Lung (tissue), 12 donors: ENCODE data around the gene TTLL5. TPM values are rescaled to one million over a fixed set of nuclear protein-coding genes. Genes with fewer than 3 reads are reported as not detected.

Experiments
- ATAC-seq: fragments of 200-7000 bp; cut with Tn5 transposase; one replicate; pipeline ENCODE4 v1.9.1; 2020; ENCODE audit warnings: moderate number of reproducible peaks; ENCODE audit not compliant: insufficient read depth, low FRiP score
- DNase-seq, 3 donors: peaks; one replicate each; pipeline ENCODE4 v3.0.0-alpha.2; 2013 to 2017
- H3K27ac ChIP-seq, 2 donors: one replicate each; pipeline ENCODE4 v1.5.1; 2013; ENCODE audit warnings: mild to moderate bottlenecking in 2 of 2, moderate library complexity in 2 of 2, control low read depth in 1 of 2, inconsistent platforms in 1 of 2, low read depth in 1 of 2, low read length in 1 of 2
- H3K27me3 ChIP-seq, 3 donors: one replicate each; pipeline ENCODE4 v1.5.1; 2013; ENCODE audit warnings: low read length in 2 of 3; ENCODE audit not compliant: control insufficient read depth in 3 of 3, insufficient read depth in 3 of 3
- H3K36me3 ChIP-seq, 4 donors: one replicate each; pipeline ENCODE4 v1.5.1; 2013; ENCODE audit warnings: low read length in 4 of 4, mild to moderate bottlenecking in 1 of 4, moderate library complexity in 1 of 4; ENCODE audit not compliant: control insufficient read depth in 4 of 4, insufficient read depth in 4 of 4
- H3K4me1 ChIP-seq, 5 donors: one replicate each; pipeline ENCODE4 v1.5.1; 2013; ENCODE audit warnings: low read length in 5 of 5, mild to moderate bottlenecking in 2 of 5, moderate library complexity in 1 of 5; ENCODE audit not compliant: control insufficient read depth in 5 of 5, insufficient read depth in 5 of 5
- H3K4me3 ChIP-seq: one replicate; pipeline ENCODE4 v1.5.1; 2013; ENCODE audit warnings: mild to moderate bottlenecking, control low read depth, moderate library complexity
- H3K9ac ChIP-seq, 2 donors: one replicate each; pipeline ENCODE4 v1.5.1; 2013; ENCODE audit warnings: low read length in 2 of 2, control low read depth in 1 of 2; ENCODE audit not compliant: insufficient read depth in 1 of 2
- H3K9me3 ChIP-seq, 4 donors: one replicate each; pipeline ENCODE4 v1.5.1; 2013; ENCODE audit warnings: low read length in 3 of 4, mild to moderate bottlenecking in 1 of 4, moderate library complexity in 1 of 4; ENCODE audit not compliant: control insufficient read depth in 4 of 4, insufficient read depth in 3 of 4
- CTCF ChIP-seq: IDR thresholded peaks from 2 replicates; pipeline ENCODE4 v1.5.1; 2012; ENCODE audit warnings: mild to moderate bottlenecking; ENCODE audit errors: control extremely low read depth, extremely low read depth
- WGBS, 2 donors: extraction: QIAGEN DNeasy Blood & Tissue Kit; methylation state at CpG; one replicate each; pipeline ENCODE4 v1.1.7; 2013; 5-methylcytosine and 5-hydroxymethylcytosine counted together
- polyA plus RNA-seq, 2 donors: library from polyadenylated mRNA; stranded (reverse); fragments of 200-250 nt; gene quantifications; one replicate each; pipeline ENCODE4 v1.2.1, GENCODE V29; 2013
- total RNA-seq, 2 donors: library from RNA; depleted of rRNA in 1 of 2; stranded (reverse); fragments of >200 nt in 1 of 2; gene quantifications; one replicate each; pipeline ENCODE4 v1.2.1, GENCODE V29; 2014 to 2021
- donor health status: control.
- donor health status: control.
- donor health status: Bipolar disorder and iron deficiency.
- donor health status: healthy.
- donor health status: DM: yes; HTN: yes; CAD: no.

Gene TTLL5
- total and polyA plus RNA-seq, 4 donors = 10.3 to 58.6 (median 28.8) TPM

GRCh38 chr14:75979648-75980565 lies 318.9 kb downstream of the TTLL5 start:
- peaks cover 0 to 2% (median 0%) of the 10 kb centered on the region in 4 donors for H3K36me3 ChIP-seq
- H3K27ac ChIP-seq = peak overlapping the region in 1 of 2 donors; percentile 34
- peak overlapping the region; percentile 30 for H3K4me3 ChIP-seq
- ATAC-seq (no peak), DNase-seq (peak; percentile 36 to 69 (median 62))
- peak overlapping the region; percentile 71 to 94 for H3K9ac ChIP-seq
- no peak for TF ChIP-seq CTCF
- no peaks in the 10 kb centered on the region for H3K27me3 ChIP-seq
- 57 to 79% methylated on average over 27 of the region's 27 CpGs for WGBS, 2 donors
- peaks cover 0 to 52% (median 22%) of the 10 kb centered on the region in 5 donors for H3K4me1 ChIP-seq
- no peaks in the 10 kb centered on the region for H3K9me3 ChIP-seq

GRCh38 chr14:75980856-75981255 lies 319.8 kb downstream of the TTLL5 start:
- 62 to 80% methylated on average over 8 of the region's 8 CpGs for WGBS, 2 donors
- peak overlapping the region; percentile 71 to 94 for H3K9ac ChIP-seq

GRCh38 chr14:75981426-75982265 lies 320.6 kb downstream of the TTLL5 start, which contains the start of gene TGFB3:
Gene TGFB3, minus strand, starts transcription at chr14:75981995. Its CDS starts 1,102 bp downstream, at chr14:75980893.
- no peaks in the 10 kb centered on the region for H3K27me3 ChIP-seq
- ATAC-seq = peak; percentile 51
- H3K4me1 ChIP-seq = peaks cover 0 to 61% (median 18%) of the 10 kb centered on the region in 5 donors

More at GRCh38 chr14:75980856-75981255, 319.8 kb downstream of the TTLL5 start:
- Histone ChIP-seq H3K27me3 (no peaks in the 10 kb centered on the region), H3K27ac (peak overlapping the region in 1 of 2 donors; percentile 55), H3K4me1 (peaks cover 0 to 58% (median 25%) of the 10 kb centered on the region in 5 donors), H3K36me3 (peaks cover 0 to 2% (median 0%) of the 10 kb centered on the region in 4 donors), H3K9me3 (no peaks in the 10 kb centered on the region), H3K4me3 (peak overlapping the region; percentile 30)
- ATAC-seq (no peak), DNase-seq (peak; percentile 27 to 61 (median 59))
- no peak for TF ChIP-seq CTCF

More at GRCh38 chr14:75981426-75982265, 320.6 kb downstream of the TTLL5 start, which contains the start of gene TGFB3:
- Histone ChIP-seq H3K4me3 (peak within 1 kb of the TSS; percentile 66), H3K9me3 (no peaks in the 10 kb centered on the region), H3K27ac (peak within 1 kb of the TSS; percentile 93), H3K9ac (peak within 1 kb of the TSS; percentile 82 to 94), H3K36me3 (peaks cover 0 to 2% (median 0%) of the 10 kb centered on the region in 4 donors)
- peak; percentile 94 to 97 (median 97) for DNase-seq
- no peak for TF ChIP-seq CTCF
- 1 to 2% methylated on average over 26 of the region's 26 CpGs for WGBS, 2 donors
